NCI-H1417 (cell line): Measurements from ENCODE around the gene RGS3.

Source experiments
- DNase-seq, 3 experiments: peaks; one replicate each; lab custom pipeline; 2025; lab: John Stamatoyannopoulos, UW

Gene RGS3

DNA sequence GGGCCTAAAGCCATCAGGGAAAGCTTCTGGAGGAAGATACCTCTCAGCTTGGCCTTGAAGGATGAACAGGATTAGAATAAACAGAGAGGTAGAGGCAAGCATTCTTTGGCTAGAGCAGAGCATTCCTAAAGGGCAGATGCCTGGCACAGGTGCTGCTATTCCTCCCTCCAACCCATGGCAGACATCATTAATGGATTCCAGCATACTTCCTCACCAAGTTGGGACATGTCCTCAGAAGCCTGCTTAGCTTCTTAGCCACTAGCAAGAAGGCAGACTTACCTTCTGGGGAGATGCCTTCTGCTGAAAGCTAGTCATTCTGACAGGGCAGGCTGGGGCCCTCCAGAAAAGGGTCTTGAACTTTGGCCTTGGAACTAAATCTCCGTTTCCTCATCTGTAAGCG is 122.0 kb downstream of the RGS3 start:
- DNase-seq, result no peak

DNA sequence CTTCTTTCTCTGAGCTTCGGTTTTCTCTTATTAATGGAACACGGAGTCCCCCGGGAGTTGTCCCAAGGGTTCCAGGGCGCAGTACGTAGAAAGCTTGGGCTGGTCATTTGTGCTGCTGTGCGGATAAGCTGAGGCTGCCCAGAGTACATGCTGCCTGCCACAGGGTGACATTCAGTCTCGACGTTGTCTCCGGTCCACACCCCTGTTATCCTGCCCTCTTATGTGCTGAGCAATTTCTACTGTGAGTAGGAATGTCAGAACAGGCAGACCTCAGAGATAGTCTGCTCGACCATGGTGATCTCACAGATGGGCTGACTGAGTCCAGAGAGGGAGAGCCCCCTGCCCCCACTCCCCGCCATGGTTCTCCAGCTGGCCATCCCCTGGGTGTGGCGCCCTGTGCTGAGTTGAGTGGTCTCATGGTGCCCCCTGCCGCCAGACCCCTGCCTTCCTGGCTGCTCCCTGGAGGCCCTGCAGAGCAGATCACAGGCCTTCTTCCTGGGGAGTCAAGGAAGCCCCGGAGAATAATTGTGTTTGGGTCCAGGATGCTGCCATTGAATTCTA is 124.0 kb downstream of the RGS3 start:
- DNase-seq, result no peak

DNA sequence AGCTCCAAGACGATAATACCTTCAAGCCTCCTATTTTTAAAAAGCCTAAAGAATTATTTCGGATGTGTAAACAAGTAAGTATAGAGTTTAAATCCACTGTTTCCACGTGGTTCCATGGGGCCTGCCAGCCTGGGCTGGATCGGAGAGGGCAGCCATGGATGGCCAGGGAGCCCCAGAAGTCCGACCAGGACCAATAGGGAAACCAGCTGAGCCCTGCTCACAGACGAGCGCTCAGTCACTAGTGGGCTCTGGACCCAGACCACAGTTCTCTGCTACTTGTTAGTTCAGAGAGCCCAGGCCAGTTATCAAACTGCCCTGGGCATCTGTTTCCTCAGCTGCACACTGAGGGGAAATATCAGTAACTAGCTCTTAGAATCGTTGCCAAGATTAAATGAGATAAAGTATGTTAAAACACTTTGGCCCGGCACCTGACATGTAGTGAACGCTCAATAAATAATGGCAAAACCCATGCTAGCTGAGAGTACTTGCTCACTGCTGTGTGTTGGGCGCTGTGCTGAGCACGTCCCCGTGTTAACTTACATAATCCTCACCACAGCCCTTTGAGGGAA is 124.8 kb downstream of the RGS3 start:
- DNase-seq, result no peak

DNA sequence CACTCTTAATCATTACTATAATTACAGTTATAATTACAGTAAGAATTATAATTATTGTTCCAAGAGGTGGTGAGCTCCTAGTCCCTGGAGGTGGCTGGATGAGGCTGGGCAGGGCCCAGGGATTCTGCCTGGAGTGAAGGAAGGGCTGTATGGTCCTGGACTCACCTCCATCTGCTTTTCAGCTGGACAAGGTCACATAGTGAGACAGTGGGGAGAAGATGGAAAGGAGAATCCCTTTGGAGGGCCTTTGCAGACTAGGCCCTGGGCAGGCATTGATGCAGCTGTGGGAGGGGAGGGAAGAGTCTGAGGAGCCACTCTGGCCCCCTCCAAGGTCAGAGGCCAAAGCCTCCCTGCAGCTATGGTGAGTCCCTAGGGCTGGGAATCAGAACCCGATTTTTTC is 125.4 kb downstream of the RGS3 start:
- no peak for DNase-seq

DNA sequence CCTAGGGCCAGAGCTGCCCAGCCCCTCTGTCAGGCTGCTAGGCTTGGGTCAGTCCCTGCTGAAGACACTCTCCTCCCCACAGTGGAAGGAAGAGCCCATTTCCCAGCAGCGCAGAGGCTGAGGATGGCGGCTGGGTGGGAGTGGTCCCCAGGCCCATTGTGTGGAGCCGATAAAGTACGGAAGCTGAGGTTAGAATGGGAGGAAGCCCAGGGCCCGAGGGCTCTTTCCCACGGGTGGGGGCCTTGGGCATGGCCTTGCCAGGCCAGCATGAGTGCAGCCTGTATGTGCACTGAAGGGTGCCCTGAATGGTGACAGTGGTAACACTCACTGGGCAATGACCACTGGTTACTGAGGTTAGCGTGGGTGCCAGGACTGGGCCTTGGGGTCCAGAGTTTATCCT is 125.9 kb downstream of the RGS3 start:
- DNase-seq, result no peak

DNA sequence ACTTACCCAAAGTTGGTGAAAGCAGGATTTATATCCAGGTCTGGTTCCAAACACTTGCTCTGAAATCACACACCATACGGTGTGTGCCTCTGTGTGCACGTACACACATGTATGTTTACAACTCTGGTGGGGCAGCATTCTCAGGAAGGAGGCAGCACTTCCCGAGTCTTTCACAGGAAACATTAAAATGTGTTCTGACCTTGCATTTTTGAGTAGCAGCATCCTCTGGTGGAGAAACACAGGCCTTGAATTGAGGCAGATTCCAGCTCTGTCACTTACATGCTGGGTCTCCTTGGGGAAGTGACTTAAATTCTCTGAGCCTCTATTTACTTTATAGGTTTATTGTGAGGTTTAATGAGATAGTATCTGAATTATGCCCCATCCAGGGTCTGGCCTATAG is 126.4 kb downstream of the RGS3 start:
- peak in 1 of 3 experiments; percentile 24 for DNase-seq

DNA sequence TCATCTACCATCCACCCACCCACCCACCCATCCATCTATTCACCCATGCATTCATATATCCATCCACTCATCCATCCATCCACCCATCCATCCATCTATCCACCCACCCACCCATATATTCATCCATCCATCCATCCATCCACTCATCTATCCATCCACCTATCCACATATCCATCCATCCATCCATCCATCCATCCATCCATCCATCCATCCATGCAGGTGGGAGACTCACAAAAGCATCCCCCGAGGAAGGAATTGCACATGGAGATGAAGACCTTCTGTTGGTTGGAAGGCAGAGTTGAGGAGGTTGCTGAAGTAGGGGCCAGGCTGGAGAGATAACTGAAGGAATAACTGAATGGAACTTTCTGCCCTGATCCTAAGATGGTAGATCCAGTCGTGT is 126.9 kb downstream of the RGS3 start:
- no peak for DNase-seq

DNA sequence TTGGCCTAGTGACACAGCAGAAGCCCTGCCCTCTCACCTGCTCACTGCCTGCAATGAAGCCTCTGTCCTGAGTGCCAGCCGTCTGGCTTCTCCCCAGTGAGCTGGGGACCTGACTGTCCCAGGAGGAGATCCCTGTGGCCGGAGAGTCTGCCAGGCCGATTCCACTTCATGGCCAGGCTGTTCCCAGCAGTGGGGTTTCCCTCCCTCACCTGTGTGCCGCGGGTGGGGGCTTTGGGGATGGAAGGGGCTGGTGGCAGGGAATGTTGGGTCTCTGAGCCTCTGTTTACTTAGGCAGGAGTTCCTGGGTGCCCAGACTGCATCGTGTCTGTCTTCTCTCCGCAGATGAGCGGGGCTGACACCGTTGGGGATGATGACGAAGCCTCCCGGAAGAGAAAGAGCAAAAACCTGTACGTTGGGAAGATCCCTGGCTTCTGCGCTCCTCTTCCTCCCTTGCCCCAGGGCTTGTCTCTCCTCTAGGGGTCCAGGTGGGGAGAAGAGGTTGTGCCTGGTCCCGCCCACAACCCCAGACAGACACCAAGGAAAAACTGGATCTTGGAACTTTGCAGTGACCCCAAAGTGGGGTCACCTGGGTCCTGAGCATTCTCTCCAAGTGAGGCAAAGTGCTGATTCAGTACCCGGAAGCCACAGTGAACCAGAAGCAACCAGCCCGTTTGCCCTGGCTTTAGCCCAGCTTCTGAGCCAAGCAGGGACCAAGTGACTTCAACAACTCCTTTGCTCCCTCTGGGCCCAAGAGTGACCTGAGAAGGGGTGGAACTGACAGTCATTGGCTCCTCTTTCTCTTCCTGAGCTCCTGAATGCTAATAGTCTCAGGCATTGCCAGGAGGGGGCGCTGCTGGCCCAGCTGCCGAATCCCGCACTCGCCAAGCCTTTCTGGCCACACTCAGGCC is 127.7 kb downstream of the RGS3 start:
- DNase-seq, result peak; percentile 7 to 64 (median 19)

DNA sequence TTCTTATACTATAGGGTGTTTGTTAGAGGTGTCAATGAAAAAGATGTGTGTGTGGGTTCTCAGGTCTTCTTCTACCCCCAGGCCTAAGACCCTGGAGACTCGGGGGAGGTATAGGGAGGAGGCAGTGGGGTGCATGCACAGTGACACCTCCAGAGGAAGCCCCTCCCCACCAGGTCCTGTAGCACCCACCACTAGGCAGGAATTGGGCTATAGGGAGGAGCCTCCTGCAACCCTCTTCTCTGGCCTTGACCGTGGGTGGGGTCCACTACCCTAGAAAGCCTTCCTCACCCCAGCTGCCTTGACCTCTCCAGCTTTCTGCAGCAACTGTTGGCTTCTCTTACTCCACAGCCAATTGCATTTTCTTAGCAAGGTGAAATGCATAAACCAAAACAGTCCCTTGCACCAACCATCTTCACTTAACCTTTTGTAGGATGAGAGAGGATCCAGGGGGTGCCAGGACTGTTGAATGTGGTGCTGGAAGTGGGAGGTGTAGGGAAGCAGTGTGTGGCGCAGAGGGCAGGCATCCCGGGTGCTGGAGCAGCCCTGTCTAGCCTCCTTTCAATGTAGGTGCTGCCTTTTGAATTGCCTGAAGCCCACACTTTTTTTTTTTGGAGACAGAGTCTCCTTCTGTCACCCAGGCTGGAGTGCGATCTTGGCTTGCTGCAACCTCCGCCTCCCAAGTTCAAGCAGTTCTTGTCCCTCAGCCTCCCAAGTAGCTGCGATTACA is 128.5 kb downstream of the RGS3 start:
- no peak for DNase-seq

DNA sequence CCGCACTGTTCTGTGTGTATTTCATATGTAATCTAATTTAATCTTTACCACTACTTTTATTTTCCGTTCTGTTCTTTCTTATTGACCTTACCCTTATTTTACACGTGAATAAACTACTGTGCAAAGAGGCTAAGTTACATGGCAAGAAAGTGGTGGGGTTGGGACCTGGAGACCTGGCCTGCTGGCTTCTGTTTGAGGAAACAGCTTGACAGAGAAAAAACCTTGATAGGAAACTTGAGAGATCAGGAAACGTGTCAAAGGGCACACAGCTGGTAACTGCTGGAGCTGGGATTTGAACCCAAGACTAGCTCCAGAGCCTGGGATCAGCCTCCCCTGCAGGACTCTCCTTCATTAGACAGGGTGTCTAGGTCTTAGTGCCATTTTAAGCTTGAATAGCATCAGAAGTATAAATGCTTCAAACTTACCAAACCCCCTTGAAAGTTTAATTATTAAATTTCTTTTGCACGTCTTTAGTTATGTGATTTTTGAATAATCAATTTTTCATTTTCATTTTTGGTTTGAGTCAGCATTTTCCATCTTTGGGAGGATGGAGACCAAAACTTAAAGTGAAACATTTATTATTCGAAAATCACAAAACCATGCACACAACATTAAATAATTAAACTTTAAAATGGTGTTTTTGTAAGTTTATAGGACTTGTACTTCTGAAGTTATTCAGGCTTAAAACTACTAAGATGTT is 129.5 kb downstream of the RGS3 start:
- no peak for DNase-seq

DNA sequence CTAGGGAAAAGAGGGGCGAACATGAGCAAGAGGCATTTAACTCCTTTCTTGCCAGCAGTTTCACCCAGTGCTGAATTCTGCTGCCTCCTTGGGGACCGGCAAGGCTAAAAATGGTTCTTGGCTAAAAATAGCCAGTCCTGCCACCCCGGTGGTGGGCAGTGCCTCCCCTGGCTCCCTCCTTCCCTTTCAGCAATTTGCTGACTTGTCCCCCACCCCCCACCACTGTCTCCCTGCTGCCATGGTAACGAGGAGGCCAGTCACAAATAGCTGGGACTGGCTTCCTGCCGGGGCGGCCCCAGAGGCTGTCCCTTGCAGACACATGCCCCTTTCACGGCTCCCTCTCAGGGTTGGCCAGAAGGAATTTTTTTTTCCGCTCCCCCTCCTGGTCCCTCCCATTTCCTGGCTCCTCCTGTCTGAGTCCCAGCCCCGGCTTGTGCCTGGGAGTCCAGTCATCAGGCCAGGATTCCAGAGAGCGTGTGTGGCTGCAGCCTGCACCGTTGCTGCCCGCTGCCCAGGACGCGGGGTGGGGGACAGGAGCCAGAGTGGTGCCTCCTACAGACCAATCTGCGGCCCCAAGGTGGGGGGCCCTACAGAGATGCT is 130.3 kb downstream of the RGS3 start:
- peak in 2 of 3 experiments; percentile 61 to 86 for DNase-seq

DNA sequence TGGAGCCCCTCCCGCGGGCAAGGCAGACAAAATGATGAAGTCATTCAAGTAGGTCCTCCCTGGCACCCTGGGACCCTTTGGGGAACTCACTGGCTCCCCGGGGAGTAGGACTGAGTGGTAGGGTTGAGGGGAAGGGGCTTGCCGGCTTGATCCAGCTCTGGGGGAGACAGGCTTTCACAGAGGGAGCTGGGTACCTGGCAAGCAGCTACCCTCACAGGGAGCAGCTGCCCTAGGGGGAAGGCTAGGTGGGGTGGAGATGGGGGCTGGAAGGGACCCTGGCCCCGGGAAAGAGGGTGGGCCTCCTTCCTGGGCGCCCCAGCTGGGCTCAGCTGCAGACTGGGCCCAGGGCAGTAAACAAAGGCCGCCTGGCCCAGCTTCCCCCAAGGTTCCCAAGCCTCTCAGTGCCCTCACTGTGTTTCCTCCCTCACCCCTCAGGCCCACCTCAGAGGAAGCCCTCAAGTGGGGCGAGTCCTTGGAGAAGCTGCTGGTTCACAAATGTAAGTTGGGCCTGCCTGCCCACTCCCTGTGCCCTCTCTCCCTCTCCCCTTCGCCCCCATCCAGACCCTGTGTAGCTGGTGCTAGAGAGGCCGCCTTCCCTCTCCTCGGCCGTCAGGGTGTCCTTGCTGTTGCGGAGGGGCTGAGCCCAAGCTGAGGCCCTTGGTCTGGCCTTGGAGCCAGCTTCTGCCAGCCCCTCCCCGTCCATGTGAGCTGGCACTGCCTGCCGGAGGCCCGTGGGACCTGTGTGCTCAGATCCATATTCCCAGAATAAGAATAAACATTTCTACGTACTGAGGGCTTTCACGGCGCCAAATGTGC is 131.2 kb downstream of the RGS3 start:
- DNase-seq, result no peak

DNA sequence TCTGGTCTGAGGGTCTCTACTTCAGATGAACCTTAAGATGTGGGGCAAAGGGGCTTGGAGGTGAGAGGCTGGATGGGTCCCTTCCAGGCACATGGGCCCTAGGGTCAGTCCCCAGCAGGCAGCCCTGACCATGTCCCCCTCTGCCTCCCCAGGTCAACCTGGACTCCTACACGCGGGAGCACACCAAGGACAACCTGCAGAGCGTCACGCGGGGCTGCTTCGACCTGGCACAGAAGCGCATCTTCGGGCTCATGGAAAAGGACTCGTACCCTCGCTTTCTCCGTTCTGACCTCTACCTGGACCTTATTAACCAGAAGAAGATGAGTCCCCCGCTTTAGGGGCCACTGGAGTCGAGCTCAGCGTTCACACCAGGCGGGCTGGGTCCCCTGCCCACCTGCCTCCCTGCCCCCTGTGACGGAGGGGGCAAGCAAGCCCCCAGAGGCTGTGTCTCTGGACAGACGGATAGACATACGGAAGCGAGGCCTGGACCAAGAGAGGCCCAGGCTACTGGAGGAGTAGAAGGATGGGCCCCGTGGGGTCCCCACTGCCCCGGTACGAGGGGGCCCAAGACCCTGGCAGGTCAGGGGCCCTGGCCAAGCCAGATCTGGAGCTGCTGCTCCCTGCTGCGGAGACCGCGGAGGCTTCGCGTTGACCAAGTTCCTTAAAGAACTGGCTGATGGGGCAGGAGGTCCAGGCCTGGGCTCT is 133.2 kb downstream of the RGS3 start:
- no peak for DNase-seq

DNA sequence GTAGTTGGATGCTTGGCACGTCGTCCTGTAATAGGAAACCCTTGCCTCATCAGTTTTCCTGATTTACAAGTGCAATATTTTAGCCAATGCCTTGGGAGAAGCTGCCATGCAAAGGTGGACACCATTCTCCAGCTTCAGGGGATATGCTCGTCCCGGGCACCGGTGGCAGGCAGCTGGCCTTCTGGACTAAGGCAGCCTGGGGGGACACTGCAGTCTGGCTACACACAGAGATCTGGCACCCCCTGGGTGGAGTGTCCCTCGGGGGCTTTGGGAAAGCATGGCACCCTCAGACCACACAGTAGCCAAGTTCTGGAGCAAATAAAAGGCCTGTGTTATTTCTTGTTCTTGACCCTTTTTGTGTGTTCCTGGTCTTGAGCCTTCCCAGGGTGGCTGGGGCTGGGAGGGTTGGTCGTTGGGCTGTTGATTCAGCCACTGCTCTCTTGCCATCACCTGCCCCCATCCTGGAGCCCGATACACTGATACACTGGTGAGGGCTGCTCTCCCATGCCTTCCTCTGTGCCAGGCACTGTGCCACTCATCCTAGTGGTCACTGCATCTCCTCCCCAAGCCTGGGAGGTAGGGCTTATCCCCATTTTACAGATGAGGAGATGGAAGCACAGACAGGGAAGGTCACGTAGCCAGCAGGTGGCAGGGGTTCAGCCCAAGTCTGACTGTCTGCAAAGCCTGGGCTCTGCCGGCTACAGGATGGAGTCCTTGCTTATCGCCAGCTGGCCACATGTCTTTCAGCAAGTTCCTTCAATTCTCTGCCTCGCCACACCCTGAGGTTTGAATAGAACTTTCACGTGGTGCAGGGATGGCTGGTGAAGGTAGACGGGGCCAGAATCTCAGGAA is 134.1 kb downstream of the RGS3 start:
- DNase-seq, result no peak

DNA sequence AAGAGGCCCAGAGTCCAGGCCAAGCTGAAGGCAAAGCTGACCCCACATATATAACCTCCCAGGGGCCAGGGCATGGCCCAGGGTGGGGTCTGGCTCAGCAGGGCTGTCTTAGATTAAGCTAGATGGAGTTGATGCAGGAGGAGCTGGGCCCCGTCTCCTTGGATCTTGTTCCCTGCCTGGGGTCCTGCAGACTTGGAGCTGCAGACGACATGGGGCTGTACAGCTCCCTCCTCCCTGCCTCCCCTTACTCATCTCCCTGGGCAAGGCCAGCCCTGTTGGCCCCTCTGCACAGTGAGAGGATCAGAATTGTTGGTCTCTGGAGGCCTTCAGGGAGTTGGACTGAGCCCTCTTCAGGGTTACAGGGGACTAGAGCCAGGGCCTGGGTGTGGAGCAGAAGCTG is 134.9 kb downstream of the RGS3 start:
- DNase-seq, result no peak

DNA sequence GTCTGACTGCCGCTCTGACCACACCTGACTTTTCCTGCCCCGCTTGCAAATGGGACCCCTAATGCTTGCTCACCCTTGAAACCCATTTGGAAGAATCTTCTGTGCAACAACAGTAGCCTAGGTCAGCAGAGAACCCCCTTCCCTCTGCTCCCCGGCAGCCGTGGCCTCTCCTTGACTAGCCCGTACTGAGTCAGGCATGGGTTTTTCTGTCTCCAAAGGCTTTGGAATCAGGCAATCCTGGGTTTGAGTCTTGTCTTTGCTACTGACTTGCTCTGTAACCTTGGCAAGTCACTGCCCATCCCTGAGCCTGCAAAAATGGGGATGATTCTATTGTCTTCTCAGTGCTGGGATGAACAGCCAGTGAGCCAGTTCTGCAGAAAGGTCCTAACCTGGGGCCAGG is 135.4 kb downstream of the RGS3 start:
- no peak for DNase-seq

DNA sequence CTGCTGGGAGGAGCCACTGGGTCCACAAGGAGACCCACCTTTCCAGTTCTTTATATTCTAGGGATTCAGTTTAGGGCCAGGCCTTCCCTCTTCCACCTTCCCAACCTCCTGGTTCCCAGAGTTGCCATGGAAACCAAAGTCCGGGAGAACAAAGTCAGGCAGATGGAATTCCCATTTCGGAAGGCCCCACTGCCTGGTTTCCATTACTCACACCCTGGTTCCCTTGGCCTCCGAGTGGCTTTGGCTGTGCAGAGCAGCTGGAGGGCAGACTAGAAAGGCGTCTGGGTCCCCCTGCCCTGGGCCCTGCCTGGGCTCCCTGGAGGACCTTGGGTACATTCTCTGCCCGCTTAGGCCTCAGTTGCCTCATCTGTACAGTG is 136.1 kb downstream of the RGS3 start:
- no peak for DNase-seq

DNA sequence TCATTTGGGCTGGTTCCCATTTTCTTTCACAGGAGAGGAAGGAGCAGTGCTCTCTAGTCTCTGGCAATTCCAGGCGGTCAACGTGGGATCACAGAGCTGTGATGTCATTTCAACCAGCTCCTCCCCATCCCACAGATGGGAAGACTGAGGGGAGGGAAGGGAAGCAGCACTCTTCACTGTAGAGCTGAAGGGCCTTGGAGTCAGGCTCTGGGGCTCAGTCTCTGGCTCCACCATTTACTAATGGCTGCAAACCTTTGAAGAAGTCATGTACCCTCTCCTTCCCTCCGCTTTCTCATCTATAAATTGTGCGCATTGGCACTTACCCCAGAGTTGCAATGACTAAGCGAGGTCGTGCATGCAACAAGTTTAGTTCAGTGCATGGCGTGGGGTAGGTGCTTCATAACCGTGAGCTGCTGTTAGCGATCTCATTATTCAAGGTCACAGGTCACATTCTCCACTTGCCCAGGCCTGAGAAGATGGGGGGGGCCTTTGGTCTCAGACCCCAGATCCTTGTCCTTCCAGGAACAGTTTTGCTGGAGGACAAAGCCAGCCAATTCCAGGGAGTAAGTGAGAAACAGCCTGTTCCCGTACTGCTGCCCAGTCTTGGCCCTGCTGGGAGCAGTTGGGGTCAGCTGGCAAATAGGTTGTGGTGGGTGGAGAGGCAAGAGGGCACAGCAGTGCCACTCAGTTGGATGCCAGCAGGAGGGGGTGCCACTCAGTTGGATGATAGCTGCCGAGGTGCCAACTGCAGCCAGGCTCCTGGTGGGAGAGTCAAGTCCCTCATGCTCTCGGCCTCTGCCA is 136.7 kb downstream of the RGS3 start:
- DNase-seq, result no peak
